ENCODE results near the gene CNKSR3.
"Not testable (repeated sequence)": the region's sequence is repeated elsewhere in the genome, so short reads cannot be mapped to it uniquely, and the experiment has no call there.

The CNKSR3 gene

GRCh38 chr6:154510144-154510905, at the start of gene CNKSR3:
Gene CNKSR3 (minus strand): TSS chr6:154510685. CDS start chr6:154510114, 571 bp downstream.
- DNase-seq: peak; percentile 49

- no peak for DNase-seq
Observed at GRCh38 chr6:154558984-154559383, 48.5 kb upstream of the CNKSR3 start.

- no peak for DNase-seq
Observed at GRCh38 chr6:154558513-154558912, 48.0 kb upstream of the CNKSR3 start.

GRCh38 chr6:154555073-154555677, 44.7 kb upstream of the CNKSR3 start:
- DNase-seq: no peak

GRCh38 chr6:154554491-154554890, 44.0 kb upstream of the CNKSR3 start:
- DNase-seq: no peak

GRCh38 chr6:154550779-154551178, 40.3 kb upstream of the CNKSR3 start:
- no peak for DNase-seq

- no peak for DNase-seq
Observed at GRCh38 chr6:154549179-154549578, 38.7 kb upstream of the CNKSR3 start.

- no peak for DNase-seq
Observed at GRCh38 chr6:154548130-154548830, 37.8 kb upstream of the CNKSR3 start.

GRCh38 chr6:154543628-154544027, 33.1 kb upstream of the CNKSR3 start:
- DNase-seq: no peak

GRCh38 chr6:154542747-154543146, 32.3 kb upstream of the CNKSR3 start:
- no peak for DNase-seq

GRCh38 chr6:154541837-154542236, 31.4 kb upstream of the CNKSR3 start:
- not testable (repeated sequence) for DNase-seq

GRCh38 chr6:154539593-154540269, 29.2 kb upstream of the CNKSR3 start:
- DNase-seq: no peak

GRCh38 chr6:154538640-154539191, 28.2 kb upstream of the CNKSR3 start:
- no peak for DNase-seq

- no peak for DNase-seq
Observed at GRCh38 chr6:154537511-154538325, 27.2 kb upstream of the CNKSR3 start.

GRCh38 chr6:154536999-154537398, 26.5 kb upstream of the CNKSR3 start:
- DNase-seq: no peak

GRCh38 chr6:154536255-154536654, 25.8 kb upstream of the CNKSR3 start:
- DNase-seq: no peak

GRCh38 chr6:154535851-154536250, 25.4 kb upstream of the CNKSR3 start:
- no peak for DNase-seq

- no peak for DNase-seq
Observed at GRCh38 chr6:154535147-154535546, 24.7 kb upstream of the CNKSR3 start.

GRCh38 chr6:154534531-154534930, 24.0 kb upstream of the CNKSR3 start:
- DNase-seq: no peak

- DNase-seq: no peak
Observed at GRCh38 chr6:154532426-154532825, 21.9 kb upstream of the CNKSR3 start.

GRCh38 chr6:154529957-154530356, 19.5 kb upstream of the CNKSR3 start:
- DNase-seq: no peak

GRCh38 chr6:154528310-154528915, 17.9 kb upstream of the CNKSR3 start:
- DNase-seq: no peak
